Brain pericyte (primary cell): ENCODE measurements around the gene LAMA2.

ENCODE experiments used
- DNase-seq: peaks from one replicate; pipeline ENCODE4 v3.0.0-alpha.2; 2012; ENCODE audit warnings: low read depth, low spot score

The LAMA2 gene

GRCh38 chr6:129510950-129511349 is 628.0 kb downstream of the LAMA2 start:
- no peak for DNase-seq

GRCh38 chr6:129513471-129513870 is 630.5 kb downstream of the LAMA2 start:
- DNase-seq: no peak

GRCh38 chr6:129515004-129515403 is 632.1 kb downstream of the LAMA2 start:
- DNase-seq: no peak

GRCh38 chr6:129516005-129516404 is 633.1 kb downstream of the LAMA2 start:
- DNase-seq: no peak

- no peak for DNase-seq
These were observed 633.8 kb downstream of the LAMA2 start for GRCh38 chr6:129516787-129517186.

- no peak for DNase-seq
These were observed 634.4 kb downstream of the LAMA2 start for GRCh38 chr6:129517288-129517687.

GRCh38 chr6:129519750-129520149 is 636.8 kb downstream of the LAMA2 start:
- DNase-seq: no peak

- DNase-seq: no peak
These were observed 639.0 kb downstream of the LAMA2 start for GRCh38 chr6:129521946-129522345.

- no peak for DNase-seq
These were observed 640.9 kb downstream of the LAMA2 start for GRCh38 chr6:129523816-129524215.

GRCh38 chr6:129525055-129525454 is 642.1 kb downstream of the LAMA2 start:
- no peak for DNase-seq

- DNase-seq: no peak
These were observed 652.0 kb downstream of the LAMA2 start for GRCh38 chr6:129534926-129535325.

- DNase-seq: no peak
These were observed 653.3 kb downstream of the LAMA2 start for GRCh38 chr6:129536271-129536670.

- no peak for DNase-seq
These were observed 656.1 kb downstream of the LAMA2 start for GRCh38 chr6:129539032-129539431.

- no peak for DNase-seq
These were observed 659.8 kb downstream of the LAMA2 start for GRCh38 chr6:129542705-129543104.

- no peak for DNase-seq
These were observed 661.0 kb downstream of the LAMA2 start for GRCh38 chr6:129543981-129544380.

- DNase-seq: no peak
These were observed 662.1 kb downstream of the LAMA2 start for GRCh38 chr6:129544892-129545612.

- DNase-seq: no peak
These were observed 663.8 kb downstream of the LAMA2 start for GRCh38 chr6:129546702-129547101.

- no peak for DNase-seq
These were observed 668.5 kb downstream of the LAMA2 start for GRCh38 chr6:129551486-129551885.

GRCh38 chr6:129552413-129552812 is 669.5 kb downstream of the LAMA2 start:
- DNase-seq: no peak

- no peak for DNase-seq
These were observed 672.4 kb downstream of the LAMA2 start for GRCh38 chr6:129555206-129555832.

GRCh38 chr6:129558248-129558647 is 675.3 kb downstream of the LAMA2 start:
- DNase-seq: no peak

- no peak for DNase-seq
These were observed 682.4 kb downstream of the LAMA2 start for GRCh38 chr6:129565366-129565765.

GRCh38 chr6:129565811-129566210 is 682.9 kb downstream of the LAMA2 start:
- DNase-seq: no peak
